HG03196 (cell line): ENCODE data around the gene STN1.

Experiments used
- ATAC-seq: cut with Tn5 transposase; IDR thresholded peaks from one replicate; pipeline ENCODE4 v1.9.1; 2021; ENCODE audit not compliant: unreplicated experiment

Gene STN1

DNA sequence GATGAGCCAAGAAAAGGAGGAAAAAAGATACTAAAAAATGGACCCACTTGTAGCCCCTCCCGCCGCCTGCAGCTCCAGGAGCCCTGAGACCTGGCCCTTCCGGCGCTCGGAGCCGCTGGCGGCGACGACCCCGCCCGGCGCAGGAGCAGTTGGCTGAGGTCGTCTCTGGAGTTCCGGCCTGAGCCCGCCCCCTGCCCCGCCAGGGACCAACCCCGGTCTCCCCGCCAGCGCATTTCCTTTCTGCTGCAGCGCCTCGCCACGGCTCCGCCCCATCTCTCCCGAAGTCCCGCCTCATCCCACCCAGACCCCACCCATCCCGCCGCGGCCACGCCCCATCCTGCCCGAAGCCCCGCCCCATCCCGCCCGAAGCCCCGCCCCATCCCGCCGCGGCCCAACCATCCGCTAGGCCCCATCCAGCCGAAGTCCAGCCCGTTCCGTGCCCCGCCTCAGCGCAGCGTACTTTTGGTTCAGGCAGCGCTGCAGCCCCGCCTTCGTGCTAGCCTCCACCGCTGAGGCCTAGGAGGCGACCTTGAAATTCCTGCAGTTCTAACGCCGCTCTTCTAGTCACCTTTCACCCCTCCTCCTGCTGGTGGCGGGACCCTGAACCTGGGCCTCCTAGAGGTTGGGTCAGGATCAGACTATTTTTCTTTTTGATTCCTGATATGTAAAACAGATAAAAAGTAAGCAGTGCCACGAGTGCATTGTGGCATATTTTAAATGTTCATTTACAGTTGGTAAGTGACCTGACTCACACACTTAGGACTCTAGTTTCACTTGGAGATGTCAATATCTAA, at the start of gene STN1:
Gene STN1, minus strand, starts transcription at position 132 of the 794 bp plus-strand sequence. CDS start 590 bp downstream, outside the sequence.
- peak; percentile 91 for ATAC-seq

DNA sequence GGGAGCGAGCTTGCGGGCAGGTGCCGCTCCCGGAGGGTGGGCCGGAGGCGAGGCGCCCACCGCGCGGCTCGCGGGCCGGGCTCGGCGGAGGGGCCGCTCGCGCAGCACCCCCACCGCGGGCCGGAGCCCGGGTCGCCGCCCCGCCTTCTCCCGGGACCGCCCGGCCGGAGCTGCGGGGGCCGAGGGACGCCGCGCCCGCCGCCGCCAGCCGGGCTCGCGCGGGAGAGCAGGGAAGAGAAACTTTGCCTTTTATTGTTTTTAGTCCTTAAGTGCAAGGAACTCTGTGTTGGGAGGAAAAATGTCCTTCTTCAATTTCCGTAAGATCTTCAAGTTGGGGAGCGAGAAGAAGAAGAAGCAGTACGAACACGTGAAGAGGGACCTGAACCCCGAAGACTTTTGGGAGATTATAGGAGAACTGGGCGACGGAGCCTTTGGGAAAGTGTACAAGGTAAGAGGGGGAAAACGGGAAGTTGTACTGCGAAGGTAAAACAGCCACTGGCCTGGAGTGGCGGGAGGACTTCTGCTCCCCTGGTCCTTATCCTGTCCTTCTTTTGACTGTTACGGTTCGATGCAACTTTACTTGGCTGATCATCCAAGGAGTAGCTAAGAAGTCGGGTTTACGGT, 49.6 kb upstream of the STN1 start:
- peak; percentile 39 for ATAC-seq

- peak; percentile 79 for ATAC-seq
Measured at GRCh38 chr10:103966671-103967447, 48.9 kb upstream of the STN1 start, which contains the start of gene SLK. Gene SLK, plus strand, starts transcription at chr10:103967140. Its CDS starts 606 bp downstream, at chr10:103967746.

DNA sequence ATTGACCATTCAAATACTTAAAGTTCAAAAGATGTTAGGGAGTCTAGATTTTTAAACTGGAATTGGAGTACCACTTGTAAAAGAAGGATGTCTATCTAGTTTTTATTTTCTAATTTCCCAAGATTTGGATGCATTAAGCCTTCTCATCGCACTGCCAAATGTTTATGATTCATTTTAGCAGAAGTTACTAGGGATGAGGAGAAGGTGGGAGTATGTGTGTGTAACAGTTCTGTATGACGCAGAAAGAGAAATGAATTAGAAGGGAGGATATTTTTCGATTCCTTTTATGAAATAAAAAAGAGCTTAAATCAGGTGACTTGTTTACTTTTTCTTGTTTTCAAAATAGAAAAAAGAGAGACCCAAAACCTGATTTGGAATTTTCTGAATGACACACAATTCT, 42.1 kb upstream of the STN1 start:
- no peak for ATAC-seq

DNA sequence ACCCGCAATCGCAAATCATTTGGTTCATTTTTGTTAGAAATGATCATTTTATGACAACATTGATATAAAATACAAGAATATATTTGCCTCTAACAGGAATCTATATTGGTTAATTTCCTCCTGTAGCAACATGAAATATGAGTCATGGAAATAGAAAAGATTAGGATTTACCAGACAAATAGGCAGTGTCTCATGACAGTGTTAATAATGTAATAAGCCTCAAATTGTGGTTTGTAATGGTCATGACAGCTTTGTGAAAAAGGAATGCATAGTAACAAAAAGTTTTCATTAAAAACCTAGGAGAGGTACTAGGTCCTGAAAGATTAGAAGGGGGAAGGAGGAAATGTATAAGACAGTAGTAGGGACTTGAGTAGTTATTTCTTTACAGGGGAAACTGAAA, 41.0 kb upstream of the STN1 start:
- no peak for ATAC-seq

- no peak for ATAC-seq
Measured at GRCh38 chr10:103954543-103954942, 36.6 kb upstream of the STN1 start.

DNA sequence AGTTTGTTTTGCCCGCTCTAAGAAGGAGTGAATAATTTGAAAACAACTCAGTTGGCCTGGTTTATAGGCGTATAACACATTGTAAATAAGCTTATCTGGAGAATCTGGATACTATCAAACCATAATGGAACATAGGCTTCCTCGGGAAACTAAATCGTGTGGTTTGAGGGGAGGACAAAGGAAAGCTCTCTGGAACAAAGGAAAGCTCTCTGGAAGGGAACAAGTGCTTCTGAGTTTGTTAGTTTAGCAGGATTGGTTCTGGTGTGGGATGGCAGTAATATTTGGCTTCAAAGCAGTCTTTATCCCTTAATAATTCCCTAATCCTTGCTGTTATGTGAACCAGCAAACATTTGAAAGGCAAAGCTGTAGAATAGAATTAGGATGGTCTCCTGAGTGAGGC, 34.0 kb upstream of the STN1 start:
- ATAC-seq, result no peak

- no peak for ATAC-seq
Measured at GRCh38 chr10:103951183-103951582, 33.2 kb upstream of the STN1 start.

DNA sequence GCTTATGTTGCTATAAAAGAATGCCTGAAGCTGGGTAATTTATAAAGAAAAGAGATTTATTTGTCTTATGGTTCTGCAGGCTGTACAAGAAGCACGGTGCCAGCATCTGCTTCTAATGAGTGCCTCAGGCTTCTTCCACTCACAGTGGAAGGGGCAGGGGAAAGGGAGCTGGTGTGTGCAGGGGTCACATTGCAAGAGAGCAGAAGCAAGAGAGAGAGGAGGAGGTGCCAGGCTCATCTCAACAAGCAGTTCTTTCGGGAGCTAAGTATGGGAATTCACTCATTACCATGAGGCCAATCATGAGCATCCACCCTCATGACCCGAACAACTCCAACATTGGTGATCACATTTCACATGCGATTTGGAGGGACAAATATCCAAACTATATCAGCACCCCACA, 31.7 kb upstream of the STN1 start:
- ATAC-seq, result no peak

- no peak for ATAC-seq
Measured at GRCh38 chr10:103947799-103948516, 30.0 kb upstream of the STN1 start.

- ATAC-seq, result no peak
Measured at GRCh38 chr10:103942866-103943265, 24.9 kb upstream of the STN1 start.

DNA sequence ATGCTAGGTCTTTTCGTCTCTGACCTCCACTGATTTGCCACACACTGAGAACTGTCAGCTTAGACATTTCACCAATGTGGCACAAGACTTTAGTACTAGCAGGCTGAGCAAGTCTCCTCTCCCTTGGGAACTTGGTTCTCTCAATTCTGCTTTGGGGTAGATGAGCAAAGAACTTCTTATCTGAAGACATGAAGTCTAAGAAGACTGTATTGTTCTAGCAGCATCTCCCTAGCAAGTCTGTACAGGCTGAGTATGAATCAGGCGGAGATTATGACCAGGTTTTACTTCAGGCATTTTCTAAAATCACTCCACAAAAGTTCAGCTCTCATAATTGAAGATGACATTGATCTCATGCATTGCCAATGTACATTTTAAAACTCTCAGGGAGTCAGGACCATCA, 23.8 kb upstream of the STN1 start:
- no peak for ATAC-seq

GRCh38 chr10:103939522-103939921, 21.5 kb upstream of the STN1 start:
- ATAC-seq, result no peak

- ATAC-seq, result no peak
Measured at GRCh38 chr10:103936022-103936421, 18.0 kb upstream of the STN1 start.

- no peak for ATAC-seq
Measured at GRCh38 chr10:103934308-103934707, 16.3 kb upstream of the STN1 start.

GRCh38 chr10:103933557-103934121, 15.7 kb upstream of the STN1 start:
- ATAC-seq, result no peak

DNA sequence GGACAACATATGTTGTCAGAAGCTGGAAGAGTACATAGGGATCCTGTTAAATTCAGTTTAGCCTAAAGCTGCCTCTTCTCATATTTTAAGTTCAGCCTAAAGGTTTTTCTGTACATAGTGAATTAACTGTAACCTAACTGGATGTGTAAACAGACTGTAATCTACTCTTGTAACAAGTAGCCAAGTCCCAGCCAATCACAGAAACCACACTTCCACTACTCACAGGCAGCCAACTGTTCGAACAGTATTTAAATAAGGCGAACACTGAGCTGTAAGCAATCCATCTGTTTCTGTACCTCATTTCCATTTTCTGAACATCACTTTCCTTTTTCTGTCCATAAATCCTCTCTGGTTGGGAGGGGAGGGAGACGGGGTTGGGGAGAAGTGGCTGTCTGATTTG, 15.0 kb upstream of the STN1 start:
- ATAC-seq, result no peak

DNA sequence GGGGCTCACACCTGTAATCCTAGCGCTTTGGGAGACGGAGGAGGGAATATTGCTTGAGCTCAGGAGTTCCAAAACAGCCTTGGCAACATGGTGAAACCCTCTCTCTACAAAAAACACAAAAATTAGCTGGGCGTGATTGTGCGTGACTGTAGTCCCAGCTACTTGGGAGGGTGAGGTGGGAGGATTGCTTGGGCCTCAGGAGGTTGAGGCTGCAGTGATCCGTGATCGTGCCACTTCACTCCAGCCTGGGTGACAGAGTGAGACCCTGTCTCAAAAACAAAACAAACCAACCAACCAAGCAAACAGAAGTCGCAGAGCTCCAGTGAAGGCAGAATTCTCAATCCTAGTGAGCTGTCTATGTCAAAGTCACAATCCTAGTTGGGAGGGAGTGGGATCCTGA, 14.3 kb upstream of the STN1 start:
- no peak for ATAC-seq

DNA sequence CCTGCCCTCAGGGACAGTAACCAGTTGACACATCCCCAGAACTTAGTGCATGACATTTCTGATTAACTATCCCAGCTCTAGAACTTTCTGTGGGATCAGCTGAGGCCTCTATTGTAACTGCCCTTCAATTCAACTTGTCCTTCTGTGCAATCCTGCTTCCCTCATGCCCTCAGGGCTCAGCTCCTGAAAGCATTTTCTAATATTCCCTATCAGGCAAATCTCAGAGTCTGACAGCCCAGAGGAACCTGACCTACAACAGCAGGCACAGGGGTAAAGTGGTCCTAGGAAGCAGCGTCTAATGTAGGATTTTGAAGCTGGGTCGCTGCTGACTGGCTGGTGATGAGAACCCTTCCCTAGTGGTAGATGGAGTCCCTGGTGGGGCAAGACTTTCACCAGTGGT, 13.6 kb upstream of the STN1 start:
- no peak for ATAC-seq

DNA sequence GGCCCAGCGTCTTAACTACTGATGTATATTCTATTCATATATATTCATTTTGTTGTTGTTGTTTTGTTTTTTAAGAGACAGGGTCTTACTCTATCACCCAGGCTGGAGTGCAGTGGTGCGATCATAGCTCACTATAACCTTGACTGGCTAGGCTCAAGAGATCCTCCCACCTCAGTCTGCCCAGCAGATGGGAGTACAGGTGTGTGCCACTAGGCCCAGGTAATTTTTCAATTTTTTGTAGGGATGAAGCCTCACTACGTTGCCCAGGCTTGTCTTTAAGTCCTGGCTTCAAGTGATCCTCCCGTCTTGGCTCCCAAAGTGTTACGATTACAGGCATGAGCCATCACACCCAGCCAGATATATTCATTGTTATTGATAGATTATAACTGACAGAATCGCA, 12.9 kb upstream of the STN1 start:
- no peak for ATAC-seq

DNA sequence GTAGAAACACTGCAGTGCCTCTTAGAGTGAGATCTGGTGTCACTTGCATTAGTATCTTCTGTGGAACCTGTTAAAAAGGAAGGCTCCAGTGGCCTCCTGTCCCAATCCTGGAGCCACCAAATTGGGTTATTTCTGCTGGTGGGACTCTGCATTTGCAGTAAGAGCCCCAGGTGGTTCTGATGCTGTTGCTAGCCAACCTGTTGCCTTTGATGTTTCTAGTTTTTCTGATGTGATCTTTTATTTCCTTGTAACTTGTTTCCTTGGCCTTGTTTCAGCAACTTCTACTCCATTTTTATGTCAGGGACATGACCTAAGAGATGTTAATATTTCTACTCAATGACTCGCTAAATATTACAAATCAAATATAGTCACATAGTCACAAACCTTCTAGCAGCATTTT, 12.5 kb upstream of the STN1 start:
- ATAC-seq, result no peak
